ENCODE results near the gene CD7.
"Not testable (repeated sequence)": the region's sequence is repeated elsewhere in the genome, so short reads cannot be mapped to it uniquely, and the experiment has no call there.

Gene CD7

GRCh38 chr17:82317394-82318168, at the start of gene CD7:
Gene CD7 (minus strand): TSS chr17:82317608. CDS start chr17:82317495, 113 bp downstream.
- no peak for TF ChIP-seq CTCF (IDR thresholded peaks at IDR 0.05; ENCODE audit: low read depth, low read length)
- no peak within 1 kb of the TSS for H3K4me3 ChIP-seq (ENCODE audit: low read depth, low read length)

GRCh38 chr17:82366749-82367148, 49.3 kb upstream of the CD7 start:
- H3K4me3 ChIP-seq (ENCODE audit: low read depth, low read length), result no peak overlapping the region
- TF ChIP-seq CTCF (IDR thresholded peaks at IDR 0.05; ENCODE audit: low read depth, low read length), result no peak

- H3K4me3 ChIP-seq (ENCODE audit: low read depth, low read length), result no peak overlapping the region
- TF ChIP-seq CTCF (IDR thresholded peaks at IDR 0.05; ENCODE audit: low read depth, low read length), result no peak
These were observed 48.3 kb upstream of the CD7 start for GRCh38 chr17:82365606-82366295.

GRCh38 chr17:82361885-82362633, 44.7 kb upstream of the CD7 start:
- H3K4me3 ChIP-seq (ENCODE audit: low read depth, low read length), result no peak overlapping the region
- no peak for TF ChIP-seq CTCF (IDR thresholded peaks at IDR 0.05; ENCODE audit: low read depth, low read length)

GRCh38 chr17:82359451-82360074, 42.2 kb upstream of the CD7 start:
- not testable (repeated sequence) for H3K4me3 ChIP-seq (ENCODE audit: low read depth, low read length)

GRCh38 chr17:82358465-82359350, 41.3 kb upstream of the CD7 start, which contains the start of gene TEX19:
Gene TEX19 (plus strand): TSS chr17:82359247. CDS start chr17:82362151, 2,904 bp downstream.
- no peak for TF ChIP-seq CTCF (IDR thresholded peaks at IDR 0.05; ENCODE audit: low read depth, low read length)
- no peak within 1 kb of the TSS for H3K4me3 ChIP-seq (ENCODE audit: low read depth, low read length)
